ENCODE measurements around the gene KRT39. TPM values are rescaled to one million over a fixed set of nuclear protein-coding genes. Genes with fewer than 3 reads are reported as not detected.

KRT39 gene
- total and polyA plus RNA-seq, 2 donors (not counting 3 experiments of a cell fraction or from before 2014, with no cell fraction given) = not detected

GRCh38 chr17:41010441-41010840 lies 43.7 kb upstream of the KRT39 start:
- no TSS peak for BruUV-seq (replicated peaks)
- FAIRE-seq (no peak), DNase-seq (ENCODE audit: low read depth, low spot score) (no peak)
- no peak overlapping the region for H3K27ac ChIP-seq (ENCODE audit: insufficient read depth, low read depth, low read length)
- no peaks in the 10 kb centered on the region for H3K36me3 ChIP-seq (ENCODE audit: control insufficient read depth in 2 of 2, extremely low read depth in 1 of 2, insufficient read depth in 2 of 2, low read length in 2 of 2)
- no peak overlapping the region for H3K9ac ChIP-seq (replicated peaks; ENCODE audit: extremely low read depth, insufficient read depth, low read length)
- H4K20me1 ChIP-seq (replicated peaks; ENCODE audit: control insufficient read depth, extremely low read depth, insufficient read depth, low read length) = no peaks in the 10 kb centered on the region
- H3K9me1 ChIP-seq (replicated peaks; ENCODE audit: control insufficient read depth, extremely low read depth, insufficient read depth, low read length) = no peaks in the 10 kb centered on the region
- intact Hi-C loops (cut with micrococcal nuclease) (no loop called here), dilution Hi-C loops (cut with MboI; ENCODE audit: extremely low pct_ligation_motif_present, low sequenced_read_pairs) (no loop called here)
- TF ChIP-seq MYC (IDR thresholded peaks at IDR 0.05; ENCODE audit: low read depth, low read length) (no peak), MAX (IDR thresholded peaks at IDR 0.05; ENCODE audit: insufficient read depth, insufficient read length) (no peak), CTCF (IDR thresholded peaks at IDR 0.05; ENCODE audit: extremely low read depth in 1 of 2, insufficient read depth in 1 of 2, low read depth in 1 of 2, low read length in 2 of 2) (no peak), JUN (IDR thresholded peaks at IDR 0.05; ENCODE audit: borderline replicate concordance, insufficient read depth, insufficient read length, low read depth) (no peak), GATA2 (IDR thresholded peaks at IDR 0.05; ENCODE audit: insufficient read depth, insufficient read length, low read depth, low read length) (no peak), POLR2A (IDR thresholded peaks at IDR 0.05; ENCODE audit: low read depth, low read length) (no peak), EZH2 (IDR thresholded peaks at IDR 0.05; ENCODE audit: borderline replicate concordance, low read depth, low read length, severe bottlenecking) (no peak), FOS (IDR thresholded peaks at IDR 0.05; ENCODE audit: borderline replicate concordance, insufficient read depth, low read length) (no peak), POLR2AphosphoS5 (IDR thresholded peaks at IDR 0.05; ENCODE audit: insufficient read depth, low read depth, low read length) (no peak)
- H2AFZ ChIP-seq (ENCODE audit: low read depth, low read length) = no peak overlapping the region
- H3K4me3 ChIP-seq (replicated peaks in 1 of 3; ENCODE audit: insufficient read depth in 1 of 3, low read depth in 1 of 3, low read length in 3 of 3) = no peak overlapping the region
- ChIA-PET POLR2A (no interaction called here), CTCF (no interaction called here)
- H3K4me1 ChIP-seq (ENCODE audit: control insufficient read depth, extremely low read depth, insufficient read depth, low read length) = no peaks in the 10 kb centered on the region
- H3K27me3 ChIP-seq (ENCODE audit: control insufficient read depth in 2 of 2, insufficient read depth in 2 of 2, low read length in 2 of 2) = peaks cover 0 to 1% of the 10 kb centered on the region in 2 experiments
- H3K4me2 ChIP-seq (ENCODE audit: insufficient read depth, low read length) = no peak overlapping the region
- no peaks in the 10 kb centered on the region for H3K9me3 ChIP-seq (replicated peaks; ENCODE audit: control insufficient read depth, insufficient read depth, low read length)
- no peaks in the 10 kb centered on the region for H3K79me2 ChIP-seq (ENCODE audit: control insufficient read depth, insufficient read depth, low read length)

Measured in endothelial cell of umbilical vein (primary cell).